ENCODE data around the gene NEXN.
A peak's percentile ranks its signal among the peaks of the same experiment; 100 is the strongest.

Gene NEXN

GRCh38 chr1:77888081-77888780, at the start of gene NEXN:
Gene NEXN, plus strand, starts transcription at chr1:77888624. Its CDS starts 27,483 bp downstream, at chr1:77916107.
- DNase-seq = peak; percentile 92

- DNase-seq = no peak
These were observed 46.9 kb upstream of the NEXN start for GRCh38 chr1:77841574-77841973.

GRCh38 chr1:77845951-77846350, 42.5 kb upstream of the NEXN start:
- peak; percentile 63 for DNase-seq

GRCh38 chr1:77846966-77847365, 41.5 kb upstream of the NEXN start:
- DNase-seq = no peak

DNA sequence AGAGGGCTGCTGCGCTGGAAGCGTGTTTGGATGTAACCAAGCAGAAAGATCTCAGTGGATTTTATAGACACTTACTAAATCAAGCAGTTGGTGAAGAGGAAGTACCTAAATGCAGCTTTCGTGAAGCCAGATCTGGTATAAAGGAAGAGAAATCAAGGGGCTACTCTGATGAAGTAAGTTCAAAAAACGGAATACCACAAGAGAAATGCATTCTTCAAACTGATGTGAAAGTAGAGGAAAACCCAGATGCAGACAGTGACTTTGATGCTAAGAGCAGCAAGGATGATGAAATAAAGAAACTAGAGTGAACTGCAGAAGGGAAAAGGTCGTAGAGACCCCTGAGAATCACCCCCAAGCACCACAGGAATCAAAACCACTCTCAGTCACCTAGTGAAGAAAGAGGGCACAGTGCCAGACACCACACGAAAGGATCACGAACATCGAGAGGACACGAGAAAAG, 40.8 kb upstream of the NEXN start:
- no peak for DNase-seq

GRCh38 chr1:77850082-77850481, 38.3 kb upstream of the NEXN start:
- no peak for DNase-seq

GRCh38 chr1:77857552-77857951, 30.9 kb upstream of the NEXN start:
- no peak for DNase-seq

DNA sequence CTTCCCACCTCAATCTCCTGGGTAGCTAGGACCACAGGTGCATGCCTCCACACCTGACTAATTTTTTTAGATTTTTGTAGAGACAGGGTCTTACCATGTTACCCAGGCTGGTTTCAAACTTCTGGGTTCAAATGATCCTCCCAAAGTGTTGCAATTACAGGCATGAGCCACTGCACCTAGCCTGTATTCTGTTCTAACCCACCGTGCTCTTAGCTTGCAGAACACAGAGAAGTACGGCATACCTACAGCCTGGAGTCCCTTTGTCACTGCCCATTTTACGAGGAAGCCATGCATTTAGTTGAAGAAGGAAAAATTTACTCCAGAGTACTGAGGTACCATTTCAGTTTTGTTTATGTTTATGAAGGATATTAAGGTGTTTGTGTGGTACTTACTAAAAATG, 29.7 kb upstream of the NEXN start:
- no peak for DNase-seq

DNA sequence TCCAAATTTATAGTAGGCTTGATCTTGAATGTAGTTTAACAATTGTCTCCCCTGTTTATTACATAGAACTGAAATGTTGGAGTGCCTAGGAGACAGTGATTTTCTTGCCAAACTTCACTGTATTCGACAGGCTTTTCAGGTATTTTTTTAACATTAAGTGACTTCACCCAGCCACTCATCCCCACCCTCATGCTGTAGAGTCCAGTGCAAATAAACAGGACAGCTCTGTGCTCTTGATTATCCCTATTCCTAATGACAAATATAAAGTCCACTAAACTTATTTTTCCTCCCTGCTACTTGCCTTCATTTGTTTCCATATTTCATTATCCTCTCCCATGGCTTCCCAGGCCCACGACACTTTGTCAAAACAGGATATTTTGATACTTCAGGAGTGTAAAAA, 29.2 kb upstream of the NEXN start:
- DNase-seq = no peak

- DNase-seq = no peak
These were observed 22.1 kb upstream of the NEXN start for GRCh38 chr1:77866296-77866695.

DNA sequence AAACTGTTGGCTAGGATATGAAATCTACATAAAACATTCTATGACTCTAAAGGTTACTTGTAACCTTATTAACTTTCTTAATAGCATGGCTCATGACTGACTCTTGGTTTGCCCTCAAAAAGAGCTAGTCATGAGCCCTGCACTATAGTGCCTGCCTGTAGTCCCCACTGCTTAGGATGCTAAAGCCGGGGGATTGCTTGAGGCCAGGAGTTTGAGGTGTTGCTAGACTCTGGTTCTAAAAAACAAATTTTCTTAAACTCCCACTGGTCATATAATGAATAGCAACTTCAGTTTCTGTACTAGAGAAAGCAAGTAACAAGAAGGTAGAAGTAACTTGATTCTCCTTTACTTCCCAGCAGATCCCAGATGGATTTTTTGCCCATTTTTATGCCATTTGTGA, 15.8 kb upstream of the NEXN start:
- no peak for DNase-seq

DNA sequence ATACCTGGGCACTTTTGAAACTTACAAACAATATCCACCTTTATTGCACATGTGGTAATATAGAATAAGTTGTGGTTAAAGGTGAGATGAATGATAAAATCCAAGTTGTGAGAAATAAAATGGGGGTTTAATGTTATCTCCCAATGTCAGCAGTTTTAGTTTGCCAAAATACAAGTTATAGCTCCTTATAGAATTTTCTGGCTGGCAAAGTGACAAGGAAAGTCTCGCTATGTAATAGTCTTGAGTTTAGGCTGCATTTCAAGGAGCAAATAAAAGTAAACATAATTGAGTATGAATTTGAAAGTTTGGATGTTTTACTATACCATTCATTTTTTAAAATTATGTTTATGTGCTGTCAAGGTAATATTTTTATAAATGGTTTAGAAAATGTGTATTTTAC, 15.0 kb upstream of the NEXN start:
- no peak for DNase-seq

- DNase-seq = no peak
These were observed 13.5 kb upstream of the NEXN start for GRCh38 chr1:77874804-77875445.

- no peak for DNase-seq
These were observed 11.5 kb upstream of the NEXN start for GRCh38 chr1:77876884-77877283.

GRCh38 chr1:77881061-77881460, 7.4 kb upstream of the NEXN start:
- DNase-seq = no peak

GRCh38 chr1:77882411-77882810, 6.0 kb upstream of the NEXN start:
- DNase-seq = no peak

GRCh38 chr1:77888781-77889642, 588 bp downstream of the NEXN start:
- no peak for DNase-seq

- DNase-seq = no peak
These were observed 1.2 kb downstream of the NEXN start for GRCh38 chr1:77889671-77890070.

DNA sequence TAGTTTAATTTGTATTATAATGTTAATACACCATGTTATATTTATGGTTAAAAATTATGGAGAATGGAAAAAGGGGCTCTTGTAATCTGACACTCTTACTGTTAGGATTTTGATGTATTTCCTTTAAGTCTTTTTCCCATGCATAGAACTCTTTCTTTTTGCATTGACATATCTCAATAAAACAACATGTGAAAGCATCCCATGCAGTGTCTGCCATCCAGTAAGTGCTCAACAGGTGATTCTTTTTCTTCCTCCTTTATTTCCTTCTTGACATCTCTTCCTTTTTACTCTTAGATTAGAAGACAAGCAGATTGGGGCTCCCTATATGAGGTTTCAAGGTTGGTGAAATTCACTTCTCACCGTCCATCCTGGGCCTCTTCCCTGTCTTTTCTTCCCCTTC, 2.8 kb downstream of the NEXN start:
- DNase-seq = no peak

DNA sequence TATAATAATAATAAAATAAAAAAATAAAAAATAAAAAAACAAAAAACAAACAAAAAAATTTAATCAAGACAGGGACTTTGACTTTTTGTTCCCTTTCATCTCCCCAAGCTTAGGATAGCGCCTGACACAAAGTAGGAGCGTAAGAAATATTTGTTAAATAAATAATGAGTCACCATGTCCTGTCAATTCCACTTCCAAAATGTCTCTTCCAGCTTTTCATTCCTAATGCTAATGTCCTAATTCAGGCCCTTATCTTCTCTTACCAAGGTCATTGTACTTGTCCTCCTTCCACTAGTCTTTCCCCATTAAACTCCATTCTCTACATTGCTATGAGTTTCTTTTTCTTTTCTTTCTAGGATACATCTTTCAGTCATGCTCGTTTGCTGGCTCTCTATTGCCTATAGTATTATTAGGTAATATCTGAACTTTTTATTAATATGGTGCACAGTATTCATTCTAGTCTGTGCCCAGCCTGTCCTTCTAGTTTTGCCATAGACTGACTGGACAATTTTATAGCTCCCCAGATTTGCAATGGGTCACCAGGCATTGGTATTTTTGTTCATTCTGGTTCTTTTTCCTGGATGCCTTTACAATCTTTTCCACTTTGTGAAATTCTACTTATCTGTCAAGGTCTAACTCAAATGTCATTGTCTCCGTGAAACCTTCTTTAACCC, 11.4 kb downstream of the NEXN start:
- DNase-seq = no peak

DNA sequence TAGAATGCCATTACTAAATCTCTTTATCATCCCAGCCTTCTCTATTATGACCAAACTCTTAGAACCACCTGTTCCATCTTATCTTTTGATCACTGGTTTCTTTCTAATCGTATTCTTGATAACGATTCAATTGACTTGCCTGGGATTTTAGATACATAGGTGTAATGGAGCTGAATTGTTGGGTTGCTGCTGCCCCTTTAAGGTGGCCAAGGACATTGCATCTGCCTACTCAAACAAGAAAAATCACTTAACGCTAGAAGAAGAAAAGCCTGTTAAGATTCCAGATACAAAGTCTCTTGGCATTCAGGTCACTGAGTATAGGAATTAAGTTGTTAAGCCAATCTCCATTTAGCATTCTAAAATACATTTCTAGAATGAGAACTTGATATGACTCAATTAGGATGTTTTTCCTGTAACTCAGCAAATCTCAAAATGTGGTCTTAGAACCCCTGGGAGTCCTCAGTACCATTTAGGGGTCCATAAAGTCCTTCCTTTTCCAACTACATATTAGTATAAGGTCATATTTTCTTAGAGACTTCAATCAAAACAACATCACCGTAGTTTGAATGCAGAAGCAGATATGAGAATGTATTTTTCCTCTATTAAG, 12.4 kb downstream of the NEXN start:
- DNase-seq = peak; percentile 40

GRCh38 chr1:77905603-77906002, 17.2 kb downstream of the NEXN start:
- DNase-seq = no peak
